Activated T-cell treated with anti-CD3 and anti-CD28 coated beads for 4 hours (primary cell): ENCODE data around the gene OR51E2.
"Not testable (repeated sequence)": the region's sequence is repeated elsewhere in the genome, so short reads cannot be mapped to it uniquely, and the experiment has no call there.

Source experiments
- DNase-seq: peaks from one replicate; pipeline ENCODE4 v3.0.0-alpha.2; 2020

OR51E2 gene, protein sequence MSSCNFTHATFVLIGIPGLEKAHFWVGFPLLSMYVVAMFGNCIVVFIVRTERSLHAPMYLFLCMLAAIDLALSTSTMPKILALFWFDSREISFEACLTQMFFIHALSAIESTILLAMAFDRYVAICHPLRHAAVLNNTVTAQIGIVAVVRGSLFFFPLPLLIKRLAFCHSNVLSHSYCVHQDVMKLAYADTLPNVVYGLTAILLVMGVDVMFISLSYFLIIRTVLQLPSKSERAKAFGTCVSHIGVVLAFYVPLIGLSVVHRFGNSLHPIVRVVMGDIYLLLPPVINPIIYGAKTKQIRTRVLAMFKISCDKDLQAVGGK

DNA sequence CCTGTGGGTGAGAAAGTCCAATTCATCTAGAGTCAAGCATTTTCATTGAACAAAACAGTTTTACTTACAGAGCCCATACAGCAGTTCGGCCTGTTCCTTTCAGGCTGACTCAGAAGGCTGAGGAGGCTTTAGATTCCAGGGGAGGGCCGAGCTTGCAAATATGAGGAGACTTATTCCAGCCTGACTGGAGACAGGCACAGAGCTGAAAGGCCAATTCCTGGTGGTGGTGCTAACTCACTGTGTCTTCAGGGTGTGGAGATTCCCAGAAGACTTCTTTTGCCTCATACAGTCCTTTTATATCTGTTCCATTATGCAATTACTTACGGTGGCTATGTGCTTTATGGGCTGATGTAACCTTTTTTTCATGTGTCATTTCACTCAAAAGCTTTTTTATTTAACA lies at the start of gene OR51E2:
Gene OR51E2 (minus strand): TSS at position 269 of the 400 bp plus-strand sequence. CDS start 15,142 bp downstream, outside the sequence.
- DNase-seq, result no peak

- DNase-seq, result no peak
These were observed 43.1 kb upstream of the OR51E2 start for GRCh38 chr11:4740735-4741134.

- no peak for DNase-seq
These were observed 29.5 kb upstream of the OR51E2 start for GRCh38 chr11:4727171-4727570.

DNA sequence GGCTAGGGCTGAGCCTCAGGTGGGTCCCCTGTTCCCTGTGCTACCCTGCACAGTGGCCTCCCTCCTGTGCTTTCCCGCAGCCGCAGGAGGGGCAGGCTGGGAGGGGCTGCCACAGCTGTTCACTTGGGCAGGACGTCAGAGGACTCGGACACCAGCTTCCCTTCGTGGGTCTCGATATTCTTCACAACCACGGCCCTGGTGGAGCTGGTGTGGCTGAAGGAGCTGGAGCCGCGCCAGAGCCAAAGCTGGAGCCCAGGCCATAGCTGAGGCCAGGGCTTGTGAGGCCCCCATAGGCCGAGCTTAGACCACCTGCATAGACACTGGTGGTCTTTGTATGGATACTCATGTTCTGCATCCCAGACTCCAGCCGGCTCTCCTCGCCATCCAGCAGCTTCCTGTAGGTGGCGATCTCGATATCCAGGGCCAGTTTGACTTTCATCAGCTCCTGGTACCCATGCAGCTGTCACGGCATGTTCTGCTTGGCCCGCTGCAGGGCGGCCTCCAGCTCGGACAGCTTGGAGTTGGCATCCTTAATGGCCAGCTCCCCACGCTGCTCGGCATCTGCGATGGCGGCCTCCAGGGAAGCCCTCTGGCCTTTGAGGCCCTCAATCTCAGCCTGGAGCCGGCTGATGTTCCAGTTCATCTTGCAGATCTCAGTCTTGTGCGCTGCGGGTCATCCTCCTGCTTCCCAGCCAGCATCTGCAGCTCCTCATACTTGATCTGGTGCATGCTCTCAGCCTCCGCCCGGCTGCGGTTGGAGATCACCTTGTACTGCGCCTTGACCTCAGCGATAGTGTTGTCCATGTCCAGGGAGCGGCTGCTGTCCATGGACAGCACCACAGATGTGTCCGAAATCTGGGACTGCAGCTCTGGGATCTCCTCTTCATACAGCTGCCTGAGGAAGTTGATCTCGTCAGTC lies 25.2 kb upstream of the OR51E2 start:
- not testable (repeated sequence) for DNase-seq

DNA sequence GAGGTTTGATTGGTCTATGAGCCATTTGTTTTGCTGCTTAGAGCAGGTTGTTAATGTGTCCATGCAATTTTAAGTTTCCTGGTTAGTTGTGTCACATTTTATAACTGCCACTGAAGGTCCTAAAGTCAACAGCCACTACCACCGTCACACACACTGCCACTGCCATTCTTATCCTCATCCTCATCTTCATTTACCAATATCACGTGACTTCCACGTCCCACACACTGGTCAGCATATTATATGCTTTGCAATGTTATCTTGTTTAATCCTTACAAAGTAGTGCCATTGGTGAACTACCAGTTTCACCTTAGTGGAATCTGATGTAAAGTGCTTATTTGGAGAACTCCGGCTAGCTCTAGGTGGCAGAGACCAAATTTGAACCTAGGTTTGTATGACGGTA lies 16.6 kb upstream of the OR51E2 start:
- no peak for DNase-seq

DNA sequence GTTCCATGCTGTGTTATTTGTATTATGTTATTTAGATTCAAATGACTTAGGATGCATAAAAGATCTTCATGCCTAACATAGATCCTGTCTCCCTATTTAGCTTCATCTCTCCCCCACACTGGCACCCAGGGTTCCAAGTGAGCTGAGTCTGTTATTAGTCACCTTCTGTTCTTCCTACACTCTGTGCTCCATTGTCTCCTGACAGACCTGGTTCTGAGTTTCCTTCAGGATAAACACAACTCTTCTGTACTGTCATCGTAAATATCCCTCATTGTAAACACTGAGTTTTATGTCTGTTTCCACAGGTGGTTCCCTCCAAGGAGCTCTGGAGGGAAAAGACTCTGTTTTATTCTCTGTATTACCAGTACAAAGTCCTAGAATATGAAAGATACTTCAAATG lies 15.6 kb upstream of the OR51E2 start:
- no peak for DNase-seq

GRCh38 chr11:4704790-4705334 lies 7.2 kb upstream of the OR51E2 start:
- DNase-seq, result no peak

DNA sequence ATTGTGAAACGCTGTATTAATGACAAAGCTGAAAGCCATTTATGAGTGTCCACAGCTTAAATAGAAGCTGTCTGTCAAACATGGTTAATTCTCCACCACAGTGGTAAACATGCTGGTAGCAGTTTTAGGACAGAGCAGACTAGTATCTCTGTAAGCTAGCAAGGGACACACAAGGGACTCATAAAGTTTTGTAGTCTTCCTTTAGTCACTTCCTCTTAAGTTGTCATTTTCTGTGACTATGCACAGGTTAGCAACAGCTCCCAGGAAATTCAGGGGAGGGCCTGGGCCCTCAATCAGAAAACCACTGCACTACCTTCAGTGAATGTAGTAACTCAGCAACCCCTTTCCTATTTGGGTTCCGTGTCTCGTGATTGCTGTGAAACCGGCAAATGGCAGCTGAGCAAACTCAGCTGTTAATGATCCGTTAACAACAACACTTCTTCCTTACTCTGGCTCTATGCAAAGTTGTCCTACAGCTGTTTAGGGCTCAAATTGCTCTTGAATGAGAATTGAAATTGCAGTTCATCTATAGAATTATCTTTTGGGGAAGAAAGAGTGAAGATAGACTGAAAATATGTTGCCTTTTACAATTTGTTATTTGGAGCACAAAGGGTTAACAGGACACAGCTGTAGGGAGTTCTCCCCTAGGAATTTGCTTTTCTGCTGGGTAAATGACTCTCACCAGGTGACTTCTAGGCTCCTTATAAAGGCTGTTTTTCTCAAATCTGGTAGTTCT lies 6.6 kb upstream of the OR51E2 start, which contains the start of gene MMP26:
Gene MMP26 (plus strand): TSS at position 731 of the 736 bp plus-strand sequence.
- no peak for DNase-seq

GRCh38 chr11:4700436-4700820 lies 2.8 kb upstream of the OR51E2 start:
- no peak for DNase-seq

DNA sequence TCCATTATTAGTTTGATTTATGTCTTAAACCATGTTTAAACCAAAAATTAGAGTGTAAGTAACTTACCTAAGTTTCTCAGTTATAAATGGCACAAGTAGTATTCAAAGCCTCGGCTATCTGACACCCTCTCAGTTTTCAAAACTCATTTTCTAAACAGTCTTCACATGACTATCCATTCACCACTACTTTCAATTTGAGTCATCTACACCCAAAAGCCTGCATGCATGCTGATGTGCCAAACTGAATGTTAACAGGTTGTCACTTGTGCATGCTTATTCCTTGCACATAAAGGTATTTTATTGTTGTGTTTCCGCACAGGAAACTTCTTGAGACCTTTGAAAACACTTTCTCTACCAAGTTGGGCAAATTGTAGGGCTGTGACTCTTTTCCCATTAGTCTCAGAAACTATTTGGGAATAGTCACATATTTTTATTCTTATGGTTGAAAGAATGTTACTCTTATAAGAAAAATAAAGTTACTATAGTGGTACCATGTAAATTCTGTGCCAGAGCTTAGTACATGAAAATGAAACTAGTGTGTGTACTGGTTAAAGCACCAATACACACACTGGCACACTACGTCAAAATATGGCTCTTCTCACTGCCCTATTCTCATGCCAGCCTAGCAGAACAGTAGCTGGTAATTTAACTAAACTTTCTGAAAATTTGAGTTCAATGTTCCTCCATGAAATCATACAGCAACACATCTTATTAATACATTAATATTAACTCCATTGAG lies 2.2 kb upstream of the OR51E2 start:
- DNase-seq, result no peak

- no peak for DNase-seq
These were observed 2.2 kb downstream of the OR51E2 start for GRCh38 chr11:4695442-4695841.

DNA sequence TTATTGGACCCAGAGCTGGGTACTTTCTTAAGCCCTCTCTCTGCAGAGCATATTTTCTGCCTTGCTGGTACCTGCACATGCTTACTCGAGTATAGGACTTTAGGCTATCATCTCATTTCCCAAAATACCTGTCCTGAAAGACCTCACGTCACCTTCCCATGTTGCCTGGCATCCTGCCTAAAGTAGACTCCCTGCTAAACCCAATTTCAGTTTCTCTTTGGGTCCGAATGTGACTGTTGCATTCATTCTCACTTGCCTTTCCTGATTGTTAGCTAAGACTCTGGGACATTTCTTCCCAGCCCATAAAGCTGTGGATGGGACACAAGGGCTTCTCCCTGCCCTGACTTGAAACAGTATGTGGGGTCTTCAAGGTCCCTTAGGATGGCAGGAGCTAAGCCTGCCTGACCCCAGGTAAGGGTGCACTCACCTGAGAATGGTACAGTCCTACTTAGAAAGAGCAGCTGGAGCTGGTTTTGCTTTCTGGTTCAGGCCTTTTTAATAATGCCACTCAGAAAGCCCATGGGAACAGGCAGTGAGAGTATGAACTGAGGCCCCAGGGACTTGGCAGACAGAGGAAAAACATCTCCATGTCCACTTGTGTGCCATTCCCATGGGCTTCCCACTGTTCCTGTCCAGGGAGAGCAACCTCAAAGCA lies 12.9 kb downstream of the OR51E2 start:
- no peak for DNase-seq

- no peak for DNase-seq
These were observed 14.8 kb downstream of the OR51E2 start for GRCh38 chr11:4682623-4683419.

GRCh38 chr11:4680341-4680740 lies 17.3 kb downstream of the OR51E2 start:
- no peak for DNase-seq

- no peak for DNase-seq
These were observed 19.7 kb downstream of the OR51E2 start for GRCh38 chr11:4677948-4678347.

DNA sequence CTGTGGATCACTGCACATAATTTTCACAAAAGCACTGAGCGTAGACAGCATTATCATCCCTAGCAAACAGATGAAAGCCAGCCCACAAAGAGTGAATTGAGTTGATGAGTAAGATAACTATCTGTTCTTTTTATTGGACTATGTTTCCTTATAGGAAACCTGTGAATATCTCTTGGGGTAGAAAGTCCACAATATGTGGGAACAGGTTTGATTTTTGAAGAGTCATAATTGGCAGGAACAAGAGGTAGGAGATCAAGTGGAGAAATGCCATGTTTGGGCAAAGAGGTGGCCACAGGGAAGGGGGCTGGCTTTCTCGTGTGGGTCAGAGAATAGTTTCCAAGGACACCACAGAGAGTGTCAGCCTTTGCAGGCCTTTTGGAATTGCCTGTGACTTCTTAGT lies 23.9 kb downstream of the OR51E2 start:
- no peak for DNase-seq

DNA sequence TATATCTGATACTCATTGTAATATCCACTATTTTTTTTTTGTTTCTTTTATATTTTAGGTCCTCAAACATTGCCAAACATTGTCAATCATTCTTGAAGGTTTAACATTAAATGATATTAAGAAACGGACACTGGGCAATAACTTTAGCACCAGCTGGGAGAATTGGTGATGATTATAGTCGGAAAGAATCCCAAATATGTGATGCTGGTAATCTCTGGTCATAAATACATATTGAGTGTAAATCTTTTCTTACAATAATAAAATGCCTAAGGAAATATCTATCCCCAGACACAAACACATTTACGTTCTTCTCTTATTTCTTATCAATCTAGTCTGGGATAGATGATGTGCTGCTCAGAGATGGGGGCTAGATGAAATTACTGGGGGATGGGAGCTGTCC lies 25.2 kb downstream of the OR51E2 start:
- DNase-seq, result no peak

DNA sequence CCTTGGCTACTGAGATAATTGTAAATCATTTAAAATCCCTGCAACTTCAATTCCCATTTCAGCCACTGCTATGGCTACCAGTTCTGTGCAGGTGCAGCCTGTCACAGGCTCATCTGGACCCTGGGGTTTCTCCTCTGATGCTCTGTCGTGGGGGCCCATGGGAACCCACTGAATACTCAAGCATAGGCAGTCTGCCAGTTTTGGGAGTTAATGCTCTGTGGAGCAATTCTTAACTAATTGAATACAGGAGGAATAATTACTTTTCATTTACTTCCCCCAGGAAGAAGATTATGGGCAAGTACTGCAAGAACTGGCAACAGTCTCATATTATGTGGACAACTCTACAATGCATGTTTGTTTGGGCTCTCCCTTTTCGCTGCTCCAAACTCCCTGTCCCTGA lies 25.9 kb downstream of the OR51E2 start:
- no peak for DNase-seq

DNA sequence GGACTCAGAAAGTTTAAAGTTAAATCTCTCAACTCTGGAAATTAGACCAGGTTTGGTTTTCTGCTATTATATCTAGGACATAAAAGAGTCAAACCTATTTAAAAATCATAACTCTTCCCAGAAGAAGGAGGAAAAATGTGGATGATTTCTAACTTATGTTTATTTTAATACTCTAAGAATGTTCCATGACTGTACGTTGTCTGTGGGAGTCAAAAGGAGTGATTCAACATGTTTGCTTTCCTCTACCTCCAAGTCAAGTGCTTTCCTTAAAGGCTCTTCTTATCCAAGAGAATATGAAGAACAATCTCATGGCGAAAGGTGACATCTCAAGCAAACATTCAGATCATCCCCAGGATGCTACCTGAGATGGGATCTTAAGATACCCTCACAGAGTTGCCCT lies 32.2 kb downstream of the OR51E2 start:
- DNase-seq, result no peak

DNA sequence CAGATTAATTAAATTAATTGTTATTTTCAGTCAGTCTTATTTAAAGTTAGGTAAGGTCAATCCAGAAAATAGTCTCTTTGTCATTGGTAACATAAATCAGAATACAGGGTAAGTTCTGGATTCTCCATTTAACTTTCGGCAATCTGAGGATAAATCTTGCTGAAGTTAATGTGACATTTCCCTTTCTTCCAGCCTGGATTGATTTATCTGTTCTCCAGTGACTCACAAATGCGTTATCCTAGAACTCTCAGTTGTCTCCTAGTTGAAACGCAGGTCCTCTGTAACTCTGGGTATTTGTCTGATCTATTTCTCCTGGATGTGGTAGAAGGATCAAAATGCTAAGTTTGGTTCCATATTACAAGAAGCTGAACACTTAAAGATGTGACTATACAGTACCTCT lies 32.9 kb downstream of the OR51E2 start:
- no peak for DNase-seq

GRCh38 chr11:4664183-4664582 lies 33.5 kb downstream of the OR51E2 start:
- DNase-seq, result no peak
